ENCODE results near the gene HOXD8. TPM values are rescaled to one million over a fixed set of nuclear protein-coding genes. Genes with fewer than 3 reads are reported as not detected.

HOXD8 gene
- total RNA-seq, 4 donors from 2014 or later: 12.6 to 19.5 (median 16.7) TPM

- H3K4me1 ChIP-seq: peaks cover 0 to 31% (median 8%) of the 10 kb centered on the region in 4 donors
- no peaks in the 10 kb centered on the region for H3K36me3 ChIP-seq
- TF ChIP-seq CTCF (IDR thresholded peaks at IDR 0.05) (no peak), POLR2A (IDR thresholded peaks at IDR 0.05) (no peak), EP300 (IDR thresholded peaks at IDR 0.05) (peak in 1 of 2 donors; percentile 37)
- H3K9me3 ChIP-seq: no peaks in the 10 kb centered on the region
- DNase-seq (ENCODE audit: low spot score in 2 of 2): peak; percentile 51 to 65
- peak within 1 kb of the TSS; percentile 35 to 60 (median 42) for H3K4me3 ChIP-seq
- H3K27ac ChIP-seq: peak within 1 kb of the TSS; percentile 16 to 81 (median 20)
- H3K27me3 ChIP-seq: peaks cover 10 to 98% of the 10 kb centered on the region in 2 donors
- 0 to 3% methylated on average over 18 to 52 of the region's 84 CpGs for WGBS, 2 donors
Measured at GRCh38 chr2:176122683-176123410, 6.7 kb upstream of the HOXD8 start, which contains the start of gene HOXD9. Gene HOXD9, plus strand, starts transcription at chr2:176122719. Its CDS starts 50 bp downstream, at chr2:176122769.

- Histone ChIP-seq H3K9me3 (no peaks in the 10 kb centered on the region), H3K36me3 (no peaks in the 10 kb centered on the region), H3K27me3 (peaks cover 10 to 98% of the 10 kb centered on the region in 2 donors), H3K4me3 (peak overlapping the region; percentile 35 to 60 (median 42)), H3K27ac (peak overlapping the region in 2 of 4 donors; percentile 21 to 81), H3K4me1 (peaks cover 0 to 34% (median 9%) of the 10 kb centered on the region in 4 donors)
- 18% methylated on average over 35 to 40 of the region's 40 CpGs for WGBS, 2 donors
- no peak for DNase-seq (ENCODE audit: low spot score in 2 of 2)
- TF ChIP-seq CTCF (IDR thresholded peaks at IDR 0.05): no peak
- TF ChIP-seq EP300 (IDR thresholded peaks at IDR 0.05): no peak
- TF ChIP-seq POLR2A (IDR thresholded peaks at IDR 0.05): no peak
Measured at GRCh38 chr2:176123411-176124109, 5.9 kb upstream of the HOXD8 start.

- Histone ChIP-seq H3K27me3 (peaks cover 10 to 98% of the 10 kb centered on the region in 2 donors), H3K36me3 (no peaks in the 10 kb centered on the region), H3K27ac (peak overlapping the region in 1 of 4 donors; percentile 81), H3K4me1 (peaks cover 0 to 42% (median 9%) of the 10 kb centered on the region in 4 donors), H3K9me3 (no peaks in the 10 kb centered on the region), H3K4me3 (peak overlapping the region in 1 of 4 donors; percentile 60)
- TF ChIP-seq EP300 (IDR thresholded peaks at IDR 0.05): no peak
- TF ChIP-seq CTCF (IDR thresholded peaks at IDR 0.05): no peak
- TF ChIP-seq POLR2A (IDR thresholded peaks at IDR 0.05): no peak
- no peak for DNase-seq (ENCODE audit: low spot score in 2 of 2)
- WGBS, 2 donors: 62 to 65% methylated on average over 21 to 34 of the region's 34 CpGs
Measured at GRCh38 chr2:176124110-176124946, 5.2 kb upstream of the HOXD8 start.

- TF ChIP-seq POLR2A (IDR thresholded peaks at IDR 0.05): no peak
- no peak for TF ChIP-seq EP300 (IDR thresholded peaks at IDR 0.05)
- TF ChIP-seq CTCF (IDR thresholded peaks at IDR 0.05): no peak
- peaks cover 0 to 47% (median 9%) of the 10 kb centered on the region in 4 donors for H3K4me1 ChIP-seq
- peaks cover 10 to 94% of the 10 kb centered on the region in 2 donors for H3K27me3 ChIP-seq
- H3K27ac ChIP-seq: no peak overlapping the region
- no peaks in the 10 kb centered on the region for H3K36me3 ChIP-seq
- WGBS, 2 donors: 85 to 87% methylated on average over 8 to 9 of the region's 9 CpGs
- no peaks in the 10 kb centered on the region for H3K9me3 ChIP-seq
- DNase-seq (ENCODE audit: low spot score in 2 of 2): no peak
- H3K4me3 ChIP-seq: no peak overlapping the region
Measured at GRCh38 chr2:176124947-176125771, 4.3 kb upstream of the HOXD8 start.
